Upper lobe of right lung (tissue), 1 donor: ENCODE data around the gene CHD5. TPM values are rescaled to one million over a fixed set of nuclear protein-coding genes. Genes with fewer than 3 reads are reported as not detected.

ENCODE experiments used
- ATAC-seq: fragments of 200-7000 bp; cut with Tn5 transposase; one replicate; pipeline ENCODE4 v1.9.1; 2020; ENCODE audit warnings: mild to moderate bottlenecking, moderate library complexity
- DNase-seq: peaks from one replicate; pipeline ENCODE4 v3.0.0-alpha.2; 2020
- H3K27ac ChIP-seq: fragments of 200-600 bp; one replicate; pipeline ENCODE4 v1.8.0; 2022
- H3K27me3 ChIP-seq: fragments of 200-600 bp; one replicate; pipeline ENCODE4 v1.8.0; 2022; ENCODE audit warnings: mild to moderate bottlenecking
- H3K36me3 ChIP-seq: fragments of 200-600 bp; one replicate; pipeline ENCODE4 v1.8.0; 2022
- H3K4me1 ChIP-seq: fragments of 200-600 bp; one replicate; pipeline ENCODE4 v1.8.0; 2022
- H3K4me3 ChIP-seq: fragments of 200-600 bp; one replicate; pipeline ENCODE4 v1.8.0; 2022; ENCODE audit warnings: mild to moderate bottlenecking
- H3K9me3 ChIP-seq: fragments of 200-600 bp; one replicate; pipeline ENCODE4 v1.8.0; 2022
- CTCF ChIP-seq: fragments of 200-600 bp; IDR thresholded peaks from one replicate; pipeline ENCODE4 v1.8.0; 2022; ENCODE audit warnings: antibody characterized with exemption
- intact Hi-C: fragments of 100-400 bp; cut with DNase I; formaldehyde crosslinking; loops from one replicate; pipeline ENCODE4 v1.11.0; 2022
- total RNA-seq: library from RNA; stranded (reverse); fragmentation: NEBNext Ultra II Directional; extraction: Animal tissue kit (Norgen Biotek cat#: 25700); gene quantifications from one replicate; pipeline ENCODE4 v1.2.1, GENCODE V29; 2021
- donor health status: DM: no; HTN: yes; CAD: no; lungs with severe emphysema.

Gene CHD5
- total RNA-seq, 1 donor from 2014 or later, result 0.23 TPM

GRCh38 chr1:6181347-6181770 is 1.2 kb upstream of the CHD5 start:
- Histone ChIP-seq H3K36me3 (peaks cover 19% of the 10 kb centered on the region), H3K27ac (no peak overlapping the region), H3K9me3 (no peaks in the 10 kb centered on the region), H3K27me3 (peaks cover 46% of the 10 kb centered on the region), H3K4me1 (peaks cover 16% of the 10 kb centered on the region), H3K4me3 (no peak overlapping the region)
- DNase-seq, result no peak
- no peak for ATAC-seq
- TF ChIP-seq CTCF, result no peak
- intact Hi-C loops, result no loop called here

GRCh38 chr1:6180707-6181311 is 688 bp upstream of the CHD5 start:
- Histone ChIP-seq H3K36me3 (peaks cover 16% of the 10 kb centered on the region), H3K9me3 (no peaks in the 10 kb centered on the region), H3K27ac (no peak overlapping the region), H3K4me1 (peaks cover 16% of the 10 kb centered on the region), H3K4me3 (no peak overlapping the region), H3K27me3 (peaks cover 50% of the 10 kb centered on the region)
- ATAC-seq, result no peak
- TF ChIP-seq CTCF, result no peak
- DNase-seq, result no peak
- intact Hi-C loops, result no loop called here

- Histone ChIP-seq H3K4me3 (no peak overlapping the region), H3K27ac (no peak overlapping the region), H3K36me3 (peaks cover 5% of the 10 kb centered on the region), H3K27me3 (peaks cover 50% of the 10 kb centered on the region), H3K4me1 (peaks cover 16% of the 10 kb centered on the region), H3K9me3 (no peaks in the 10 kb centered on the region)
- TF ChIP-seq CTCF, result no peak
- ATAC-seq, result no peak
- no peak for DNase-seq
- intact Hi-C loops, result no loop called here
These were observed 451 bp downstream of the CHD5 start for GRCh38 chr1:6179564-6180175.

- H3K27me3 ChIP-seq, result peaks cover 50% of the 10 kb centered on the region
- DNase-seq (peak; percentile 61), ATAC-seq (peak; percentile 6)
- peaks cover 16% of the 10 kb centered on the region for H3K4me1 ChIP-seq
- no peak for TF ChIP-seq CTCF
- intact Hi-C loops, result no loop called here
- no peaks in the 10 kb centered on the region for H3K9me3 ChIP-seq
- H3K36me3 ChIP-seq, result no peaks in the 10 kb centered on the region
- H3K27ac ChIP-seq, result no peak overlapping the region
- H3K4me3 ChIP-seq, result no peak overlapping the region
These were observed 1.2 kb downstream of the CHD5 start for GRCh38 chr1:6178751-6179563.

- peaks cover 16% of the 10 kb centered on the region for H3K4me1 ChIP-seq
- H3K27me3 ChIP-seq, result peaks cover 56% of the 10 kb centered on the region
- H3K9me3 ChIP-seq, result no peaks in the 10 kb centered on the region
- TF ChIP-seq CTCF, result no peak
- H3K27ac ChIP-seq, result no peak overlapping the region
- intact Hi-C loops, result no loop called here
- DNase-seq, result no peak
- H3K36me3 ChIP-seq, result no peaks in the 10 kb centered on the region
- H3K4me3 ChIP-seq, result no peak overlapping the region
- ATAC-seq, result no peak
These were observed 2.3 kb downstream of the CHD5 start for GRCh38 chr1:6177681-6178380.
